NCI-H345 (cell line): Measurements from ENCODE around the gene CPNE6.
"Not testable (repeated sequence)": the region's sequence is repeated elsewhere in the genome, so short reads cannot be mapped to it uniquely, and the experiment has no call there.

ENCODE experiments used
- DNase-seq: peaks from one replicate; lab custom pipeline; 2025; lab: John Stamatoyannopoulos, UW

Gene CPNE6

GRCh38 chr14:24105609-24106239 is 34.4 kb downstream of the CPNE6 start:
- DNase-seq: not testable (repeated sequence)

GRCh38 chr14:24106672-24107271 is 35.4 kb downstream of the CPNE6 start:
- no peak for DNase-seq

- DNase-seq: no peak
These were observed 37.0 kb downstream of the CPNE6 start for GRCh38 chr14:24108336-24108874.

- DNase-seq: no peak
These were observed 38.7 kb downstream of the CPNE6 start for GRCh38 chr14:24110060-24110459.

GRCh38 chr14:24110523-24110922 is 39.2 kb downstream of the CPNE6 start:
- DNase-seq: no peak

GRCh38 chr14:24113379-24113800 is 42.0 kb downstream of the CPNE6 start:
- no peak for DNase-seq

GRCh38 chr14:24113801-24114531 is 42.6 kb downstream of the CPNE6 start:
- DNase-seq: peak; percentile 82

- peak; percentile 100 for DNase-seq
These were observed 43.4 kb downstream of the CPNE6 start, which contains the start of the genes DCAF11 and NRL for GRCh38 chr14:24114532-24115421. Gene DCAF11, plus strand, starts transcription at chr14:24114777. Its CDS starts 818 bp downstream, at chr14:24115595. Gene NRL, minus strand, starts transcription at chr14:24114949. Its CDS starts 32,101 bp downstream, at chr14:24082848.

GRCh38 chr14:24115422-24116127 is 44.2 kb downstream of the CPNE6 start:
- DNase-seq: no peak

- no peak for DNase-seq
These were observed 44.9 kb downstream of the CPNE6 start for GRCh38 chr14:24116128-24116814.

- DNase-seq: no peak
These were observed 45.8 kb downstream of the CPNE6 start for GRCh38 chr14:24117179-24117578.

- DNase-seq: no peak
These were observed 48.3 kb downstream of the CPNE6 start for GRCh38 chr14:24119691-24120090.

- no peak for DNase-seq
These were observed 49.8 kb downstream of the CPNE6 start for GRCh38 chr14:24121210-24121609.

- no peak for DNase-seq
These were observed 51.1 kb downstream of the CPNE6 start for GRCh38 chr14:24122416-24122815.

- DNase-seq: no peak
These were observed 51.5 kb downstream of the CPNE6 start for GRCh38 chr14:24122898-24123297.

GRCh38 chr14:24123424-24124417 is 52.4 kb downstream of the CPNE6 start:
- DNase-seq: no peak

- DNase-seq: no peak
These were observed 55.6 kb downstream of the CPNE6 start for GRCh38 chr14:24126939-24127338.

GRCh38 chr14:24127673-24128072 is 56.3 kb downstream of the CPNE6 start:
- no peak for DNase-seq
